IMR-90 (cell line): ENCODE results near the gene TECTA. TPM values are rescaled to one million over a fixed set of nuclear protein-coding genes. Genes with fewer than 3 reads are reported as not detected.

Experiments used
- ATAC-seq: fragments of 200-7000 bp; cut with Tn5 transposase; 2 replicates; pipeline ENCODE4 v1.9.1; 2020; ENCODE audit warnings: low read depth, mild to moderate bottlenecking, moderate library complexity
- BruUV-seq: library from RNA; stranded (reverse); fragments of 400-500 nt; replicated peaks from 2 replicates; lab custom pipeline; 2021; lab: Mats Ljungman, UMichigan
- CTCF ChIA-PET: fragments of 300-600 bp; formaldehyde crosslinking; extraction: SDS; loops from one replicate; lab custom pipeline; 2021; ENCODE audit warnings: antibody characterized with exemption; lab: Yijun Ruan, JAX
- POLR2A ChIA-PET: fragments of 300-600 bp; sonication (Branson Sonifier 250); formaldehyde crosslinking; loops from one replicate; lab custom pipeline; 2022; ENCODE audit warnings: antibody characterized with exemption; ENCODE audit not compliant: unreplicated experiment; lab: Charles Lee
- DNase-seq: peaks from one replicate; pipeline ENCODE4 v3.0.0; 2013
- H2AFZ ChIP-seq: replicated peaks from 2 replicates; pipeline ENCODE3; 2013; ENCODE audit warnings: low read length, mild to moderate bottlenecking; ENCODE audit not compliant: poor library complexity
- H2AK5ac ChIP-seq: 2 replicates; pipeline ENCODE4 v1.6.1; 2013; ENCODE audit warnings: low read depth, low read length, inconsistent platforms
- H2AK9ac ChIP-seq: replicated peaks from 2 replicates; pipeline ENCODE3; 2013; ENCODE audit warnings: mild to moderate bottlenecking, low read depth, low read length, moderate library complexity; ENCODE audit not compliant: poor library complexity
- H2BK120ac ChIP-seq: 2 replicates; pipeline ENCODE4 v1.6.1; 2013; ENCODE audit warnings: low read depth, low read length, inconsistent platforms
- H2BK15ac ChIP-seq: 3 replicates; pipeline ENCODE4 v1.6.1; 2013; ENCODE audit warnings: low read depth, low read length, inconsistent platforms
- H2BK20ac ChIP-seq: 2 replicates; pipeline ENCODE4 v1.6.1; 2013; ENCODE audit warnings: low read depth, mild to moderate bottlenecking, inconsistent platforms, low read length, moderate library complexity
- H2BK5ac ChIP-seq: 2 replicates; pipeline ENCODE4 v1.6.1; 2013; ENCODE audit warnings: mild to moderate bottlenecking, low read depth, low read length, inconsistent platforms; ENCODE audit not compliant: poor library complexity, severe bottlenecking
- H3K14ac ChIP-seq: replicated peaks from 2 replicates; pipeline ENCODE4 v1.6.1; 2013; ENCODE audit warnings: low read depth, low read length, inconsistent platforms
- H3K18ac ChIP-seq: 2 replicates; pipeline ENCODE4 v1.6.1; 2013; ENCODE audit warnings: low read depth, low read length, control low read depth
- H3K23ac ChIP-seq: 2 replicates; pipeline ENCODE4 v1.6.1; 2013; ENCODE audit warnings: low read depth, low read length, inconsistent platforms
- H3K27ac ChIP-seq: 2 replicates; pipeline ENCODE4 v1.5.1; 2013; ENCODE audit warnings: mild to moderate bottlenecking, control low read depth, low read length; ENCODE audit not compliant: insufficient read depth
- H3K27me3 ChIP-seq: 2 replicates; pipeline ENCODE4 v1.6.1; 2013; ENCODE audit warnings: low read length; ENCODE audit not compliant: control insufficient read depth, insufficient read depth
- H3K36me3 ChIP-seq: 2 replicates; pipeline ENCODE4 v1.6.1; 2013; ENCODE audit warnings: low read length, mixed read lengths; ENCODE audit not compliant: control insufficient read depth, insufficient read depth
- H3K4ac ChIP-seq: 2 replicates; pipeline ENCODE4 v1.6.1; 2013; ENCODE audit warnings: low read depth, low read length, inconsistent platforms
- H3K4me1 ChIP-seq: 2 replicates; pipeline ENCODE4 v1.6.1; 2013; ENCODE audit warnings: low read length, mixed read lengths; ENCODE audit not compliant: control insufficient read depth, insufficient read depth
- H3K4me2 ChIP-seq: 2 replicates; pipeline ENCODE4 v1.6.1; 2013; ENCODE audit warnings: low read depth, mild to moderate bottlenecking, control low read depth, low read length, moderate library complexity
- H3K4me3 ChIP-seq: 2 replicates; pipeline ENCODE4 v1.5.1; 2013; ENCODE audit warnings: low read depth, mild to moderate bottlenecking, control low read depth, low read length, moderate library complexity; ENCODE audit not compliant: insufficient read depth
- H3K56ac ChIP-seq: 2 replicates; pipeline ENCODE4 v1.6.1; 2013; ENCODE audit warnings: low read length, inconsistent platforms; ENCODE audit not compliant: insufficient read depth; ENCODE audit errors: extremely low read depth
- H3K79me1 ChIP-seq, 2 experiments: 2 replicates each; pipeline ENCODE4 v1.6.1; 2013; ENCODE audit warnings: low read length in 2 of 2, inconsistent platforms in 1 of 2, low read depth in 1 of 2
- H3K9ac ChIP-seq: 2 replicates; pipeline ENCODE4 v1.6.1; 2013; ENCODE audit warnings: low read depth, low read length, control low read depth
- H3K9me1 ChIP-seq: 2 replicates; pipeline ENCODE4 v1.6.1; 2013; ENCODE audit warnings: low read length, inconsistent platforms; ENCODE audit not compliant: insufficient read depth
- H3K9me3 ChIP-seq: 2 replicates; pipeline ENCODE4 v1.6.1; 2013; ENCODE audit warnings: low read length; ENCODE audit not compliant: control insufficient read depth, insufficient read depth
- H4K20me1 ChIP-seq: 2 replicates; pipeline ENCODE4 v1.6.1; 2013; ENCODE audit warnings: low read length, inconsistent platforms; ENCODE audit not compliant: insufficient read depth
- H4K5ac ChIP-seq: 2 replicates; pipeline ENCODE4 v1.6.1; 2013; ENCODE audit warnings: mild to moderate bottlenecking, low read depth, low read length, control low read depth
- H4K8ac ChIP-seq, 2 experiments: 2 replicates each; pipeline ENCODE4 v1.6.1; 2013; ENCODE audit warnings: low read depth in 2 of 2, low read length in 2 of 2, control low read depth in 1 of 2, inconsistent platforms in 1 of 2
- H4K91ac ChIP-seq: 2 replicates; pipeline ENCODE4 v1.6.1; 2013; ENCODE audit warnings: low read depth, low read length, inconsistent platforms; ENCODE audit not compliant: insufficient read depth
- CHD1 ChIP-seq: IDR thresholded peaks from 2 replicates; pipeline ENCODE4 v1.6.1; 2012; ENCODE audit warnings: low read depth, low read length, improper control_type of control experiment
- MAZ ChIP-seq: IDR thresholded peaks from 2 replicates; pipeline ENCODE4 v1.6.1; 2012; ENCODE audit warnings: low read depth, mild to moderate bottlenecking, low read length, improper control_type of control experiment, moderate library complexity, borderline replicate concordance
- WGBS, 2 experiments: methylation state at CpG; one replicate each; pipeline versions ENCODE4 v1.1.5 to v1.1.7; 2013; ENCODE audit warnings: missing lambda C conversion rate in 2 of 2; ENCODE audit not compliant: insufficient read length in 1 of 2; ENCODE audit errors: extremely low coverage in 2 of 2; 5-methylcytosine and 5-hydroxymethylcytosine counted together
- dilution Hi-C: fragments of 300-500 bp; cut with HindIII; formaldehyde crosslinking; loops from one replicate; pipeline ENCODE4 v1.14.3; 2018; ENCODE audit warnings: low sequenced_read_pairs; ENCODE audit not compliant: unreplicated experiment
- in situ Hi-C: fragments of 300-500 bp; cut with MboI; formaldehyde crosslinking; loops from 3 replicates; pipeline ENCODE4 v1.14.3; 2019; ENCODE audit warnings: low sequenced_read_pairs, inconsistent platforms, mixed read lengths
- intact Hi-C: fragments of 100-400 bp; cut with micrococcal nuclease; formaldehyde crosslinking; loops from 2 replicates; pipeline ENCODE4 v1.10.0; 2022
- polyA plus RNA-seq, 3 experiments: library from polyadenylated mRNA; depleted of rRNA; stranded (reverse); fragments of >200 nt; gene quantifications; 2 replicates each; pipeline ENCODE4 v1.2.3, GENCODE V29; 2012; ENCODE audit warnings: low replicate concordance in 1 of 3
- total RNA-seq: library from RNA; depleted of rRNA; stranded (reverse); fragments of >200 nt; gene quantifications from 2 replicates; pipeline ENCODE4 v1.2.3, GENCODE V29; 2012

TECTA gene
- total and polyA plus RNA-seq, 2 of the 4 experiments (the other 2 are of a cell fraction): 0.17 to 0.18 TPM

- Histone ChIP-seq H3K4me3 (no peak overlapping the region), H3K4me1 (no peaks in the 10 kb centered on the region), H3K79me1 (no peaks in the 10 kb centered on the region), H3K18ac (no peak overlapping the region), H3K27me3 (peaks cover 4% of the 10 kb centered on the region; the same call in 1 of the 2 replicates), H3K27ac (no peak overlapping the region), H3K36me3 (no peaks in the 10 kb centered on the region), H2AFZ (no peak overlapping the region), H2BK5ac (no peak overlapping the region), H3K4ac (no peak overlapping the region), H3K9me3 (no peaks in the 10 kb centered on the region), H2AK9ac (no peak overlapping the region), H2AK5ac (no peak overlapping the region), H3K23ac (no peak overlapping the region), H4K91ac (no peak overlapping the region), H3K56ac (no peak overlapping the region), H2BK15ac (no peak overlapping the region), H4K8ac (no peak overlapping the region), H2BK20ac (no peak overlapping the region), H4K5ac (no peak overlapping the region), H3K14ac (no peak overlapping the region), H3K9ac (no peak overlapping the region), H2BK120ac (no peak overlapping the region), H4K20me1 (no peaks in the 10 kb centered on the region), H3K4me2 (no peak overlapping the region), H3K9me1 (no peaks in the 10 kb centered on the region)
- BruUV-seq: no TSS peak
- DNase-seq (no peak), ATAC-seq (no peak)
- ChIA-PET POLR2A (no interaction called here), CTCF (no interaction called here)
- 64% methylated on average over 2 of the region's 8 CpGs; no CpG with 5 or more reads in 1 of the 2 experiments for WGBS, 2 experiments
- in situ Hi-C loops (no loop called here), intact Hi-C loops (no loop called here), dilution Hi-C loops (no loop called here)
- TF ChIP-seq MAZ (no peak), CHD1 (no peak)
Measured at GRCh38 chr11:121140369-121140768, 39.3 kb downstream of the TECTA start.
